Mesothelial cell of epicardium (in vitro differentiated cells): ENCODE measurements around the gene STUB1. TPM values are rescaled to one million over a fixed set of nuclear protein-coding genes. Genes with fewer than 3 reads are reported as not detected.

Experiments
- DNase-seq, 2 experiments: peaks; one replicate each; pipeline ENCODE4 v3.0.0; 2021; ENCODE audit warnings: low spot score in 2 of 2; ENCODE audit not compliant: unreplicated experiment in 2 of 2
- H3K27ac Mint-ChIP-seq: 2 replicates; pipeline ENCODE4 v1.8.0; 2021; ENCODE audit warnings: mixed read lengths
- H3K27me3 Mint-ChIP-seq: 2 replicates; pipeline ENCODE4 v1.8.0; 2021; ENCODE audit warnings: low read depth, mixed read lengths
- H3K36me3 Mint-ChIP-seq: 2 replicates; pipeline ENCODE4 v1.8.0; 2021; ENCODE audit warnings: mixed read lengths
- H3K4me1 Mint-ChIP-seq: 2 replicates; pipeline ENCODE4 v1.8.0; 2021; ENCODE audit warnings: mixed read lengths
- H3K4me3 Mint-ChIP-seq: 2 replicates; pipeline ENCODE4 v1.8.0; 2021; ENCODE audit warnings: mild to moderate bottlenecking, moderate library complexity, mixed read lengths
- H3K9me3 Mint-ChIP-seq: 2 replicates; pipeline ENCODE4 v1.8.0; 2021; ENCODE audit warnings: mixed read lengths
- total RNA-seq: library from RNA; stranded (reverse); gene quantifications from 3 replicates; pipeline ENCODE4 v1.2.1, GENCODE V29; 2021
- TF ChIP-seq, protein P1 (sequence below): fragments of 200-600 bp; sonication (generic); IDR thresholded peaks from one replicate; pipeline ENCODE4 v1.5.0; 2021; ENCODE audit warnings: antibody characterized with exemption; ENCODE audit not compliant: unreplicated experiment

The STUB1 gene
- total RNA-seq, 1 donor from 2014 or later: 69.4 TPM

DNA sequence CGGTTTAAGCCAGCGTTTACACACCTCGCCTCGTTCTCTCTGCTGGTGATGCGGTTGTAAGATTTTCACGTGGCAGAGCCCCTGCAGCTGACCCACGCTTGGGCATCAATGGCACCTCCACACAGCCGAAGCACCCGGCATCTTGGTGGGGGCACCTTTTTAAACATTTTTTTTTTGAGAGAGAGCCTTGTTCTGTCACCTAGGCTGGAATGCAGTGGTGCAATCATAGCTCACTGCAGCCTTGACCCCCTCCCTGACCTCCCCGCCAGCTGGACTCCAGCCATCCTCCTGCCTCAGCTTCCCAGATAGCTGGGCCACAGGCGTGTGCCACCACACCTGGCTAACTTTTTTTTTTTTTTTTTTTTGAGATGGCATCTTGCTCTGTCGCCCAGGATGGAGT lies 26.2 kb upstream of the STUB1 start:
- Mint-ChIP-seq H3K27ac (no peak overlapping the region), H3K9me3 (no peaks in the 10 kb centered on the region), H3K36me3 (no peaks in the 10 kb centered on the region), H3K4me1 (peaks cover 3% of the 10 kb centered on the region), H3K4me3 (no peak overlapping the region), H3K27me3 (no peaks in the 10 kb centered on the region)
- DNase-seq: no peak
- TF ChIP-seq, protein P1, sequence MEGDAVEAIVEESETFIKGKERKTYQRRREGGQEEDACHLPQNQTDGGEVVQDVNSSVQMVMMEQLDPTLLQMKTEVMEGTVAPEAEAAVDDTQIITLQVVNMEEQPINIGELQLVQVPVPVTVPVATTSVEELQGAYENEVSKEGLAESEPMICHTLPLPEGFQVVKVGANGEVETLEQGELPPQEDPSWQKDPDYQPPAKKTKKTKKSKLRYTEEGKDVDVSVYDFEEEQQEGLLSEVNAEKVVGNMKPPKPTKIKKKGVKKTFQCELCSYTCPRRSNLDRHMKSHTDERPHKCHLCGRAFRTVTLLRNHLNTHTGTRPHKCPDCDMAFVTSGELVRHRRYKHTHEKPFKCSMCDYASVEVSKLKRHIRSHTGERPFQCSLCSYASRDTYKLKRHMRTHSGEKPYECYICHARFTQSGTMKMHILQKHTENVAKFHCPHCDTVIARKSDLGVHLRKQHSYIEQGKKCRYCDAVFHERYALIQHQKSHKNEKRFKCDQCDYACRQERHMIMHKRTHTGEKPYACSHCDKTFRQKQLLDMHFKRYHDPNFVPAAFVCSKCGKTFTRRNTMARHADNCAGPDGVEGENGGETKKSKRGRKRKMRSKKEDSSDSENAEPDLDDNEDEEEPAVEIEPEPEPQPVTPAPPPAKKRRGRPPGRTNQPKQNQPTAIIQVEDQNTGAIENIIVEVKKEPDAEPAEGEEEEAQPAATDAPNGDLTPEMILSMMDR: no peak

DNA sequence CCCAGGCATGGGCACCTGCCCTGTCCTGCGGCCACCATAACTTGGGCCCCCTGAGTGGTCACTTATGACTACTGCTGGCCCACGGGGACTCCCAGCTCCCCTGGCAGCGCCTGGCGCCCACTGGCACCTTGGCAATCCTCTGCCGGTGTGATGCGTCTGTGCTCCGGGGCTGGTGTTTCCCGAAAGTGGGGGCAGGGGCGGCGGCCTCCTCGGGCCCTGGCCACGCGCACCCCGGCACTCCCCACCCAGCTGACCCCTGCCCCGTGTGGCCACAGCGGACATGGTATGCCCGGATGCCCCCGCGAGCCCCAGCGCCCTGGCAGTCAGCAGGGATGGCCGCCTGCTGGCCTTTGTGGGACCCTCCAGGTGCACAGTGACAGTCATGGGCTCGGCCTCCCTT lies 22.7 kb upstream of the STUB1 start:
- Mint-ChIP-seq H3K9me3 (no peaks in the 10 kb centered on the region), H3K4me1 (peaks cover 5% of the 10 kb centered on the region), H3K27ac (no peak overlapping the region), H3K4me3 (no peak overlapping the region), H3K36me3 (no peaks in the 10 kb centered on the region), H3K27me3 (no peaks in the 10 kb centered on the region)
- TF ChIP-seq, protein P1: no peak
- DNase-seq: no peak

DNA sequence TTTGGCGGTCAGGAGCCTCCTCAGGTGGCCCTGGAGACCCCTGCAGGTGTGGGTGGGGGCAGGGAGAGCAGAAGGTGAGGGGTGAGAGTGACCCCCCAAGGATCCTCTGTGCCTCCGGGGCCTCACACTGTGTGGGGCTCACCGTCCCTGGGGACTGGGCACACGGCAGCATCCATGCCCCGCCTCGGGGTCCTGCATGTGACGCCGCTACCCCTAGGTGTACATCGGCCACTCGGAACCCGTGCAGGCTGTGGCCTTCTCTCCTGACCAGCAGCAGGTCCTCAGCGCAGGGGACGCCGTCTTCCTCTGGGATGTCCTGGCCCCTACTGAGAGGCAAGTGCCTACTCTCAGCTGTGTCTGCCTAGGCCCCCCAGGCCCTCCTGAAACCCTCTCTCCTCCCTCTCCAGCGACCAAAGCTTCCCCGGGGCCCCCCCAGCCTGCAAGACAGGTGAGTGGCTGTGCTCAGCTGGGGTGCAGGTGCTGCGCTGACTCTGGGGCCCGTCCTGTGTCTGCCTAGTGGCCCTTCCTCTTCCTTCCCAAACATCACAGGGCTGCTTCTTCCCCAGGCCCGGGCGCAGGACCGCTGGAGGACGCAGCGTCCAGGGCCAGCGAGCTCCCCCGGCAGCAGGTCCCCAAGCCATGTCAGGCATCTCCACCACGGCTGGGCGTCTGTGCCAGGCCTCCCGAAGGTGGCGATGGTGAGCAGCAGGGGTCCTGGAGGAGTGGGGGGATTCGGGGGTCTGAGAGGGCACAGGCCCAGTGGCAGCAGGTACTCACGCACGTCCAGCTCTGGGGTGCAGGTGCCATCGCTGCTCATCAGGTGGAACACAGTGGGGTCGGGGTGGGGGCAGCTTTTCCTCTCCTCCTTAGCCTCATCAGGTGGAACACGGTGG lies 21.3 kb upstream of the STUB1 start:
- Mint-ChIP-seq H3K9me3 (no peaks in the 10 kb centered on the region), H3K27me3 (no peaks in the 10 kb centered on the region), H3K36me3 (no peaks in the 10 kb centered on the region), H3K4me3 (no peak overlapping the region), H3K27ac (no peak overlapping the region), H3K4me1 (peaks cover 5% of the 10 kb centered on the region)
- no peak for DNase-seq
- TF ChIP-seq, protein P1: no peak

DNA sequence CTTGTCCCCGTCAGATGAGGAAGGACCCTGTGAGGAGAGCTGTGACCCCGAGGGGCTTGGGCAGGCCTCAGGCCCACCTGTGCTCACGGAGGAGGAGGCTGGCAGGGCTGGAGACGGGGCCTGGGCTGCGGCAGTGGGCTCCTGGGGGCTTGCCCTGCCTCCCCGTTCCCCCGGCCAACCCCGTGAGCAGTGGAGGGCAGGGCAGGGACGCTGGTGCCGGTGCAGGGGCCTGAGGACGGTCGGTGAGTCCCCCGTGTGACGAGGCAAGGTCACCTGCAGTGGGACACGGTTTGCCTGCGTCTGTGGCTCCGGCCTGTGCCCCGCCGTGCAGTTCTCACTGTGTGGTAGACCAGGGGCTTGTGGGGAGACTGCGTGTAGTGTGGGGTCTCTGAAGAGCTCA lies 20.6 kb upstream of the STUB1 start:
- no peaks in the 10 kb centered on the region for H3K27me3 Mint-ChIP-seq
- H3K4me1 Mint-ChIP-seq: peaks cover 5% of the 10 kb centered on the region
- no peak overlapping the region for H3K4me3 Mint-ChIP-seq
- no peaks in the 10 kb centered on the region for H3K36me3 Mint-ChIP-seq
- no peaks in the 10 kb centered on the region for H3K9me3 Mint-ChIP-seq
- no peak for DNase-seq
- H3K27ac Mint-ChIP-seq: no peak overlapping the region
- TF ChIP-seq, protein P1: no peak

DNA sequence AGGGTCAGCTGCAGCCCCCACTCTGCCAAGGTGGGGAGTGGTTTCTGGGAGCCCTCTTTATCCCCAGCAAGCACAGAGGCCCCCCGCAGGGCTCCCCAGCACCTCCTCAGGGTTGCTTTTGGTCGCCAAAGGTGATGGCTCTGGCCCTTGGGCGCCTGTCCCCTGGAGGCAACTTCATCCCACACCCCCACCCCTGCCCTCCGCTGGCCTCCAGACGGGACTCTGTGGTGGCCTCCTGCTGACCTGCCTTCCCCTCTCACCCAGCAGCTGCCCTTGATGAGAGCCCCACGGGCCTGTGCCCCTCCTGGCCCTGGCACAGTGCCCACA lies 20.1 kb upstream of the STUB1 start:
- Mint-ChIP-seq H3K4me1 (peaks cover 5% of the 10 kb centered on the region), H3K36me3 (no peaks in the 10 kb centered on the region), H3K27ac (no peak overlapping the region), H3K27me3 (no peaks in the 10 kb centered on the region), H3K9me3 (no peaks in the 10 kb centered on the region), H3K4me3 (no peak overlapping the region)
- TF ChIP-seq, protein P1: no peak
- no peak for DNase-seq
